OCI-LY1 (cell line): Measurements from ENCODE around the gene CCDC198.
A peak's percentile ranks its signal among the peaks of the same experiment; 100 is the strongest.

ENCODE experiments used
- H2AFZ ChIP-seq: fragments of 200-600 bp; sonication (generic), shearing (Covaris generic); 2 replicates; pipeline ENCODE4 v1.6.0; 2014; ENCODE audit warnings: antibody characterized with exemption, mild to moderate bottlenecking, low read length
- H3F3A ChIP-seq: fragments of 200-600 bp; sonication (generic), shearing (Covaris generic); 2 replicates; pipeline ENCODE4 v1.6.0; 2014; ENCODE audit warnings: mild to moderate bottlenecking, antibody characterized with exemption, low read length, moderate library complexity; ENCODE audit not compliant: insufficient read depth
- H3K27ac ChIP-seq: fragments of 200-600 bp; sonication (generic); 2 replicates; pipeline ENCODE4 v1.5.1; 2014; ENCODE audit warnings: low read length, mixed run types, mild to moderate bottlenecking, low read depth; ENCODE audit not compliant: poor library complexity, severe bottlenecking
- H3K27me3 ChIP-seq: fragments of 200-600 bp; sonication (generic); 2 replicates; pipeline ENCODE4 v1.6.0; 2014; ENCODE audit warnings: antibody characterized with exemption, mild to moderate bottlenecking, low read length, moderate library complexity; ENCODE audit not compliant: insufficient read depth
- H3K36me3 ChIP-seq: fragments of 200-600 bp; sonication (generic); 2 replicates; pipeline ENCODE4 v1.6.1; 2014; ENCODE audit warnings: mild to moderate bottlenecking, antibody characterized with exemption, low read length, moderate library complexity, mixed read lengths; ENCODE audit not compliant: insufficient read depth
- H3K4me1 ChIP-seq: fragments of 200-600 bp; sonication (generic); 2 replicates; pipeline ENCODE4 v1.5.1; 2014; ENCODE audit warnings: mild to moderate bottlenecking, low read length, moderate library complexity; ENCODE audit not compliant: insufficient read depth, severe bottlenecking
- H3K4me2 ChIP-seq: fragments of 200-600 bp; sonication (generic), shearing (Covaris generic); 2 replicates; pipeline ENCODE4 v1.6.1; 2014; ENCODE audit warnings: low read length
- H3K4me3 ChIP-seq: fragments of 200-600 bp; sonication (generic); 2 replicates; pipeline ENCODE4 v1.5.1; 2014; ENCODE audit warnings: low read length, low read depth, mild to moderate bottlenecking, mixed read lengths; ENCODE audit not compliant: poor library complexity, severe bottlenecking
- H3K79me2 ChIP-seq: fragments of 200-600 bp; shearing (Covaris generic); 2 replicates; pipeline ENCODE4 v1.6.1; 2016; ENCODE audit warnings: mixed run types, low read length, mixed read lengths; ENCODE audit not compliant: insufficient read depth
- H3K9ac ChIP-seq: fragments of 200-600 bp; sonication (generic), shearing (Covaris generic); 2 replicates; pipeline ENCODE4 v1.6.1; 2014; ENCODE audit warnings: mild to moderate bottlenecking, low read length, mixed read lengths
- H3K9me2 ChIP-seq: fragments of 200-600 bp; sonication (generic), shearing (Covaris generic); 2 replicates; pipeline ENCODE4 v1.6.1; 2014; ENCODE audit warnings: low read depth, mild to moderate bottlenecking, low read length, mixed read lengths
- H3K9me3 ChIP-seq: fragments of 200-600 bp; shearing (Covaris generic); 2 replicates; pipeline ENCODE4 v1.6.1; 2014; ENCODE audit warnings: low read length, mixed read lengths
- H4K20me1 ChIP-seq: fragments of 200-600 bp; sonication (generic), shearing (Covaris generic); 2 replicates; pipeline ENCODE4 v1.6.0; 2016; ENCODE audit warnings: mild to moderate bottlenecking, low read length; ENCODE audit not compliant: insufficient read depth
- CTCF ChIP-seq: fragments of 200-600 bp; sonication (generic), shearing (Covaris generic); IDR thresholded peaks from 2 replicates; pipeline ENCODE4 v1.5.1; 2017; ENCODE audit warnings: mild to moderate bottlenecking, antibody characterized with exemption, low read length, moderate library complexity, mixed read lengths
- EZH2 ChIP-seq: fragments of 200-600 bp; sonication (generic), shearing (Covaris generic); IDR thresholded peaks from 2 replicates; pipeline ENCODE4 v1.8.0; 2017; ENCODE audit warnings: borderline replicate concordance, mixed run types, mild to moderate bottlenecking, antibody characterized with exemption, low read length, moderate library complexity, mixed read lengths

The CCDC198 gene

DNA sequence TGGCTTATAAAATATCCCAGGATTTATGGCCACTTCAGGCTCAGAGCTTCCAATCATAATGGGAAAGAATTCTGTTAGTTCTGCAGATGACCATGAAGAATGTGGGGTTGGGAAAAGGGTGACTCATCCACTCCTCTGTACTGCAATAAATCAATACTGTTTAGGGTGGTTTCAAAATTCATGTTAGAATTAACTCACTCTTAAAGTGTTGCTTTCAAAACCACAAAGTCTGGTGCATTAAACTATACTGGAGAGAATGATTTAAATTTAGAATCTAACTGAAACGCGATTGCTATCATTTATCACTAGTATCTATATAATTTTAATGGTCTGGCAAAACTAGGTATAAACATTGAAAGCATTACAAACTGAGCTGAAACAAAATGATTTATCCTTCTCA, 798 bp downstream of the CCDC198 start:
- H4K20me1 ChIP-seq, result no peaks in the 10 kb centered on the region
- no peaks in the 10 kb centered on the region for H3K9me3 ChIP-seq
- no peaks in the 10 kb centered on the region for H3K79me2 ChIP-seq
- TF ChIP-seq CTCF (no peak), EZH2 (no peak)
- no peaks in the 10 kb centered on the region for H3F3A ChIP-seq
- H3K27me3 ChIP-seq, result no peaks in the 10 kb centered on the region
- no peak overlapping the region for H3K4me2 ChIP-seq
- no peaks in the 10 kb centered on the region for H3K36me3 ChIP-seq
- H3K4me3 ChIP-seq, result no peak overlapping the region
- no peak overlapping the region for H3K27ac ChIP-seq
- H3K9me2 ChIP-seq, result no peaks in the 10 kb centered on the region
- no peaks in the 10 kb centered on the region for H3K4me1 ChIP-seq
- H2AFZ ChIP-seq, result no peak overlapping the region
- no peak overlapping the region for H3K9ac ChIP-seq

GRCh38 chr14:57491640-57492039, 2.0 kb downstream of the CCDC198 start:
- Histone ChIP-seq H3K9ac (no peak overlapping the region), H4K20me1 (no peaks in the 10 kb centered on the region), H2AFZ (no peak overlapping the region), H3K36me3 (no peaks in the 10 kb centered on the region), H3K4me2 (no peak overlapping the region), H3K9me2 (no peaks in the 10 kb centered on the region), H3K9me3 (no peaks in the 10 kb centered on the region), H3F3A (no peaks in the 10 kb centered on the region), H3K27me3 (no peaks in the 10 kb centered on the region), H3K27ac (no peak overlapping the region), H3K79me2 (no peaks in the 10 kb centered on the region), H3K4me3 (no peak overlapping the region), H3K4me1 (no peaks in the 10 kb centered on the region)
- TF ChIP-seq EZH2, result no peak
- no peak for TF ChIP-seq CTCF

- no peak for TF ChIP-seq EZH2
These were observed 5.9 kb downstream of the CCDC198 start for GRCh38 chr14:57487771-57488170.

DNA sequence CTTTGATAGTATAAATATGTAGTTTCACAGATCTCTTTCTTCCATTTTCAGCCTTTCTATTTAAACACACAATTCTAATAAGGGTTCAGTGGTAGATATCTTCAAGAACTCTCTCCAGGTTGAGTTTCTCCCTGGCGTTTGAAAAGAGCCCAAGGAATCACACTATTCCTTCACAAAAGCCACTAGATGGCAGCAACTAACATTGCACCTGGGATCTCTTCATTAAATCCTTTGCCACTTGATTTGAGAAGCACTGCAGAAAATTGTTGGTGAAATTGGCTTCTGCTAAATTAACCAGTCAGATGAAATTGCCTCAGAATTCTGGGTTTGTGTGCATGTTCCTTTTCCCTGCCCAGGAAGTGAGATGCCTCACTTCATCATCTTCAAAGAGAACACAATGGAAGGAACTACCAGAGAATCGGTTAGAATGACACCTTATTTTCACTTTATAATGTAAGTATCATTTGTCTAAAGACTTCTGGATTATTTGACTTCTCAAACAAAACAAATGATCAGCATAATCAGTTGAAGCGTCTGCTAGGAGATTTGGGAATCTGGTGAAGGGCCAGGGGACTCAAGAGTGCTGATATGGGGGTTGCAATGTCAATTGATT, 6.8 kb downstream of the CCDC198 start:
- TF ChIP-seq CTCF (peak; percentile 67), EZH2 (no peak)

More at GRCh38 chr14:57487771-57488170, 5.9 kb downstream of the CCDC198 start:
- no peaks in the 10 kb centered on the region for H3K79me2 ChIP-seq
- no peaks in the 10 kb centered on the region for H3K36me3 ChIP-seq
- no peaks in the 10 kb centered on the region; the same call in 1 of the 2 replicates for H3K27me3 ChIP-seq
- H3K9ac ChIP-seq, result no peak overlapping the region
- H3K9me3 ChIP-seq, result no peaks in the 10 kb centered on the region
- H4K20me1 ChIP-seq, result no peaks in the 10 kb centered on the region
- no peaks in the 10 kb centered on the region for H3F3A ChIP-seq
- no peak overlapping the region for H2AFZ ChIP-seq
- no peak overlapping the region for H3K4me3 ChIP-seq
- H3K4me1 ChIP-seq, result peaks cover 8% of the 10 kb centered on the region
- H3K4me2 ChIP-seq, result no peak overlapping the region
- no peaks in the 10 kb centered on the region for H3K9me2 ChIP-seq
- H3K27ac ChIP-seq, result no peak overlapping the region

More for the DNA sequence above, 6.8 kb downstream of the CCDC198 start:
- Histone ChIP-seq H3K36me3 (no peaks in the 10 kb centered on the region), H3F3A (no peaks in the 10 kb centered on the region), H3K79me2 (no peaks in the 10 kb centered on the region), H3K9me2 (no peaks in the 10 kb centered on the region), H3K27me3 (no peaks in the 10 kb centered on the region; the same call in 1 of the 2 replicates), H3K4me1 (peaks cover 8% of the 10 kb centered on the region), H4K20me1 (no peaks in the 10 kb centered on the region), H3K27ac (no peak overlapping the region), H3K4me3 (no peak overlapping the region), H2AFZ (no peak overlapping the region), H3K4me2 (no peak overlapping the region), H3K9ac (no peak overlapping the region), H3K9me3 (no peaks in the 10 kb centered on the region)
